Measurements from ENCODE around the gene PRR16.

GRCh38 chr5:120655828-120656435 is 191.8 kb downstream of the PRR16 start:
- TF ChIP-seq CTCF (IDR thresholded peaks at IDR 0.05; ENCODE audit: low read length) (peak; percentile 69), EZH2phosphoT487 (IDR thresholded peaks at IDR 0.05; ENCODE audit: low read length) (no peak)
